HepG2 (cell line): ENCODE results near the gene NPAS2. TPM values are rescaled to one million over a fixed set of nuclear protein-coding genes. Genes with fewer than 3 reads are reported as not detected.
A peak's percentile ranks its signal among the peaks of the same experiment; 100 is the strongest.

Experiments
- ATM ChIP-seq: fragments of 450-650 bp; IDR thresholded peaks from 2 replicates; pipeline ENCODE4 v1.7.1; 2017; ENCODE audit warnings: mild to moderate bottlenecking, borderline replicate concordance
- DBP ChIP-seq: sonication (generic); formaldehyde crosslinking; IDR thresholded peaks from 2 replicates; pipeline ENCODE4 v1.4.0; 2020; ENCODE audit warnings: missing genetic modification reagents; ENCODE audit errors: not compliant biosample characterization
- E2F5 ChIP-seq: sonication (generic); formaldehyde crosslinking; conservative IDR thresholded peaks from 2 replicates; pipeline ENCODE4 v1.4.0; 2020; ENCODE audit warnings: missing genetic modification reagents
- EED ChIP-seq: sonication (generic); formaldehyde crosslinking; IDR thresholded peaks from 2 replicates; pipeline ENCODE4 v1.5.0; 2020; ENCODE audit warnings: mild to moderate bottlenecking, missing genetic modification reagents
- FOXA3 ChIP-seq: IDR thresholded peaks from 2 replicates; pipeline ENCODE4 v1.6.1; 2016; ENCODE audit warnings: missing genetic modification reagents, missing compliant biosample characterization
- GTF3A ChIP-seq: sonication (generic); formaldehyde crosslinking; conservative IDR thresholded peaks from 2 replicates; pipeline ENCODE4 v1.4.0; 2020; ENCODE audit warnings: mild to moderate bottlenecking, missing genetic modification reagents
- HMG20A ChIP-seq: IDR thresholded peaks from 2 replicates; pipeline ENCODE4 v1.6.1; 2016; ENCODE audit warnings: borderline replicate concordance
- HNRNPUL1 ChIP-seq: fragments of 200-400 bp; formaldehyde crosslinking; IDR thresholded peaks from 2 replicates; pipeline ENCODE4 v1.6.1; 2017; ENCODE audit warnings: low read depth, mild to moderate bottlenecking, low read length, moderate library complexity
- THRA ChIP-seq: sonication (generic); formaldehyde crosslinking; IDR thresholded peaks from 2 replicates; pipeline ENCODE4 v1.4.0; 2020; ENCODE audit warnings: missing genetic modification reagents, borderline replicate concordance
- ZIK1 ChIP-seq: sonication (generic); formaldehyde crosslinking; IDR thresholded peaks from 2 replicates; pipeline ENCODE4 v1.5.0; 2020; ENCODE audit warnings: mild to moderate bottlenecking, low read depth, missing genetic modification reagents, borderline replicate concordance
- ZNF232 ChIP-seq: sonication (generic); formaldehyde crosslinking; IDR thresholded peaks from 2 replicates; pipeline ENCODE4 v1.4.0; 2020; ENCODE audit warnings: missing genetic modification reagents, borderline replicate concordance
- ZNF550 ChIP-seq: sonication (generic); formaldehyde crosslinking; IDR thresholded peaks from 2 replicates; pipeline ENCODE4 v1.4.0; 2020; ENCODE audit warnings: mild to moderate bottlenecking, missing genetic modification reagents, borderline replicate concordance
- ZNF652 ChIP-seq: IDR thresholded peaks from 2 replicates; pipeline ENCODE4 v1.6.1; 2016; ENCODE audit warnings: low read depth, borderline replicate concordance
- ZNF781 ChIP-seq: sonication (generic); formaldehyde crosslinking; IDR thresholded peaks from 2 replicates; pipeline ENCODE4 v1.5.1; 2020; ENCODE audit warnings: borderline replicate concordance, mild to moderate bottlenecking, missing genetic modification reagents; ENCODE audit errors: not compliant biosample characterization
- polyA plus RNA-seq, 8 experiments: library from polyadenylated mRNA; depleted of rRNA in 3 of 8; stranded (reverse) in 7 of 8; unstranded in 1 of 8; fragments of >200 nt; fragmentation: Illumina TruSeq in 4 of 8; extraction: Trizol in 4 of 8; gene quantifications; 2 replicates each; pipeline versions ENCODE4 v1.2.1 to v1.2.3, GENCODE V29; 2011 to 2016; ENCODE audit warnings: low read depth in 4 of 8, missing spikeins in 1 of 8, mixed read lengths in 1 of 8; ENCODE audit not compliant: insufficient read depth in 1 of 8
- total RNA-seq, 5 experiments: library from RNA; depleted of rRNA; stranded (reverse); fragments of >200 nt; fragmentation: Illumina TruSeq; extraction: Trizol; gene quantifications; 2 replicates each; pipeline ENCODE4 v1.2.3, GENCODE V29; 2016; ENCODE audit warnings: low read depth in 1 of 5
- TF ChIP-seq, protein P1 (sequence below): sonication (generic); formaldehyde crosslinking; IDR thresholded peaks from 2 replicates; pipeline ENCODE4 v1.9.0; 2021; ENCODE audit warnings: missing genetic modification reagents, borderline replicate concordance
- TF ChIP-seq, protein P2 (sequence below): IDR thresholded peaks from 2 replicates; pipeline ENCODE4 v1.6.1; 2012; ENCODE audit warnings: low read depth, low read length, improper control_type of control experiment
- TF ChIP-seq, protein P3 (sequence below): sonication (generic); formaldehyde crosslinking; IDR thresholded peaks from 2 replicates; pipeline ENCODE4 v1.5.1; 2020; ENCODE audit warnings: mild to moderate bottlenecking, moderate library complexity, missing genetic modification reagents
- TF ChIP-seq, protein P4 (sequence below): sonication (generic); formaldehyde crosslinking; IDR thresholded peaks from 2 replicates; pipeline ENCODE4 v1.4.0; 2020; ENCODE audit warnings: mild to moderate bottlenecking, missing genetic modification reagents

Gene NPAS2
- total and polyA plus RNA-seq, 2 of the 13 experiments (the other 11 are each of a cell fraction or from before 2014, with no cell fraction given) = 14.8 to 37.5 TPM

DNA sequence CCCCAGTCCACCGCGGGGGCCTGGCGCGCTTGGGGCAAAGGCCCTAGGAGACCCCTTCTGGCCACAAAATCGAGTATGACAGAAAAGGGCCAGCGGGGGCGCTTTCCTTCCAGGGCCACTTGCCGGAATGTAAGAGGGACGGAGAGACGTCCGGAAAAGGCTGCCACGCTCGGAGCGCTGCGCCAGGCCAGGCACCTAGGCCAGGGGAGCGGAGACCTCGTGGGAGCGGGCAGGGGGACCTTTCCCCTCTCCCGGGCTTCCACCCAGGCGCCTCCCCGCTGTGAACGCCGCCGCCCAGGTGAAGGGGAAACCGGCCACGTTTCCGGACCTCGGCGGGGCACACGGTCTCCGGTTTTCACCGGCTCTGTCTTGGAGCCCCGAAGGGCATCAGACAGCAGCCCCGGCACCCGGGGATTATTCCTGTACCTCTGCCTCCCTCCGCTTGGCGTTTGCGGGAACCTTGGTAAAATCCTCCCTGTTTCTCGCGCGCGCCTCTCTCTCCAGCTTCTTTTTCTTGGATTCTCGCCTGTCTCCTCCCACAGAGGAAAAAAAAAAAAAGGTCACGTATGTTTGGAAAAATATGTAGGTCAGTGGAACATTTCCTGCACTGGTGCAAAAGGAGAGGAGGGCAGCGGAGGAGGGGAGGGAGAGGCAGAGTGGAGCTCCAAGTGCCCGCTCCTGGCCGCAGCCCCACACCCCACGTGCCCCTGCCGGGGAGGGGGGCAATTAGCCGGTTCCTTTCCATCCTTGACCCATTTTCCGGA lies 1.2 kb upstream of the NPAS2 start (continued):
- TF ChIP-seq, protein P1, sequence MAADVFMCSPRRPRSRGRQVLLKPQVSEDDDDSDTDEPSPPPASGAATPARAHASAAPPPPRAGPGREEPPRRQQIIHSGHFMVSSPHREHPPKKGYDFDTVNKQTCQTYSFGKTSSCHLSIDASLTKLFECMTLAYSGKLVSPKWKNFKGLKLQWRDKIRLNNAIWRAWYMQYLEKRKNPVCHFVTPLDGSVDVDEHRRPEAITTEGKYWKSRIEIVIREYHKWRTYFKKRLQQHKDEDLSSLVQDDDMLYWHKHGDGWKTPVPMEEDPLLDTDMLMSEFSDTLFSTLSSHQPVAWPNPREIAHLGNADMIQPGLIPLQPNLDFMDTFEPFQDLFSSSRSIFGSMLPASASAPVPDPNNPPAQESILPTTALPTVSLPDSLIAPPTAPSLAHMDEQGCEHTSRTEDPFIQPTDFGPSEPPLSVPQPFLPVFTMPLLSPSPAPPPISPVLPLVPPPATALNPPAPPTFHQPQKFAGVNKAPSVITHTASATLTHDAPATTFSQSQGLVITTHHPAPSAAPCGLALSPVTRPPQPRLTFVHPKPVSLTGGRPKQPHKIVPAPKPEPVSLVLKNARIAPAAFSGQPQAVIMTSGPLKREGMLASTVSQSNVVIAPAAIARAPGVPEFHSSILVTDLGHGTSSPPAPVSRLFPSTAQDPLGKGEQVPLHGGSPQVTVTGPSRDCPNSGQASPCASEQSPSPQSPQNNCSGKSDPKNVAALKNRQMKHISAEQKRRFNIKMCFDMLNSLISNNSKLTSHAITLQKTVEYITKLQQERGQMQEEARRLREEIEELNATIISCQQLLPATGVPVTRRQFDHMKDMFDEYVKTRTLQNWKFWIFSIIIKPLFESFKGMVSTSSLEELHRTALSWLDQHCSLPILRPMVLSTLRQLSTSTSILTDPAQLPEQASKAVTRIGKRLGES (CRISPR knock-in tag) = no peak
- TF ChIP-seq ZNF232 (CRISPR knock-in tag) (peak; percentile 63; the same call in 1 of the 2 replicates), ATM (no peak), THRA (peak; percentile 42; the same call in 1 of the 2 replicates), ZNF550 (CRISPR knock-in tag) (no peak), ZNF652 (CRISPR knock-in tag) (no peak), HMG20A (CRISPR knock-in tag) (no peak), HNRNPUL1 (no peak), FOXA3 (CRISPR knock-in tag) (peak; percentile 51; the same call in 1 of the 2 replicates), GTF3A (CRISPR knock-in tag) (peak; percentile 69; the same call in 1 of the 2 replicates), ZIK1 (no peak), DBP (peak; percentile 80), ZNF781 (peak; percentile 37), EED (CRISPR knock-in tag) (no peak), E2F5 (no peak)
- TF ChIP-seq, protein P2, sequence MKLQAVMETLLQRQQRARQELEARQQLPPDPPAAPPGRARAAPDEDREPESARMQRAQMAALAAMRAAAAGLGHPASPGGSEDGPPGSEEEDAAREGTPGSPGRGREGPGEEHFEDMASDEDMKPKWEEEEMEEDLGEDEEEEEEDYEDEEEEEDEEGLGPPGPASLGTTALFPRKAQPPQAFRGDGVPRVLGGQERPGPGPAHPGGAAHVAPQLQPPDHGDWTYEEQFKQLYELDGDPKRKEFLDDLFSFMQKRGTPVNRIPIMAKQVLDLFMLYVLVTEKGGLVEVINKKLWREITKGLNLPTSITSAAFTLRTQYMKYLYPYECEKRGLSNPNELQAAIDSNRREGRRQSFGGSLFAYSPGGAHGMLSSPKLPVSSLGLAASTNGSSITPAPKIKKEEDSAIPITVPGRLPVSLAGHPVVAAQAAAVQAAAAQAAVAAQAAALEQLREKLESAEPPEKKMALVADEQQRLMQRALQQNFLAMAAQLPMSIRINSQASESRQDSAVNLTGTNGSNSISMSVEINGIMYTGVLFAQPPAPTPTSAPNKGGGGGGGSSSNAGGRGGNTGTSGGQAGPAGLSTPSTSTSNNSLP = no peak
- TF ChIP-seq, protein P3, sequence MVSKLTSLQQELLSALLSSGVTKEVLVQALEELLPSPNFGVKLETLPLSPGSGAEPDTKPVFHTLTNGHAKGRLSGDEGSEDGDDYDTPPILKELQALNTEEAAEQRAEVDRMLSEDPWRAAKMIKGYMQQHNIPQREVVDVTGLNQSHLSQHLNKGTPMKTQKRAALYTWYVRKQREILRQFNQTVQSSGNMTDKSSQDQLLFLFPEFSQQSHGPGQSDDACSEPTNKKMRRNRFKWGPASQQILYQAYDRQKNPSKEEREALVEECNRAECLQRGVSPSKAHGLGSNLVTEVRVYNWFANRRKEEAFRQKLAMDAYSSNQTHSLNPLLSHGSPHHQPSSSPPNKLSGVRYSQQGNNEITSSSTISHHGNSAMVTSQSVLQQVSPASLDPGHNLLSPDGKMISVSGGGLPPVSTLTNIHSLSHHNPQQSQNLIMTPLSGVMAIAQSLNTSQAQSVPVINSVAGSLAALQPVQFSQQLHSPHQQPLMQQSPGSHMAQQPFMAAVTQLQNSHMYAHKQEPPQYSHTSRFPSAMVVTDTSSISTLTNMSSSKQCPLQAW (CRISPR knock-in tag) = peak; percentile 38; the same call in 1 of the 2 replicates
- TF ChIP-seq, protein P4, sequence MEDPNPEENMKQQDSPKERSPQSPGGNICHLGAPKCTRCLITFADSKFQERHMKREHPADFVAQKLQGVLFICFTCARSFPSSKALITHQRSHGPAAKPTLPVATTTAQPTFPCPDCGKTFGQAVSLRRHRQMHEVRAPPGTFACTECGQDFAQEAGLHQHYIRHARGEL = no peak
